CD4-positive, alpha-beta T cell treated with Interleukin-1 beta for 1 hour (primary cell): ENCODE measurements around the gene BGN.

Experiments
- DNase-seq, 2 donors: peaks; one replicate each; pipeline ENCODE4 v3.0.0-alpha.2; 2020 to 2022

BGN gene

DNA sequence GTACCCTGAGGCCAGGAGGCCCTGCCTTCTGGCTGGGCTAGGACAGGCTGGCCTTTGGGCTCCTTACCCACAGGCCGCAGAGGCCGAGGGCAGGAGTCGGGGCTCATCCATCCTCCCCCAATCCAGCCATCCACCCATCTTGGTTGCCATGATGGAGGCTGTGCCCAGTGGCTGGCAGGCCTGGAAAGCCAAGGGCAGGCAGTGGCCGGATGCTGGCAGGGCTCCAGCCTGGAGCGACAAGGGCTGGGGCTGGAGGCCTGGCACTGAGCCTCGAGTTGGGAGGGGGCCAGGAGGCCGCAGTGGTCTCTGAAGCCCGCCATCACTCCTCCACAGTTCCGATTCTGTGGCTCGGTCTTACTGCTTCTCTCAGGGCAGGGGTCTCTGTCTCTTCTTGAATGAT is 8.6 kb upstream of the BGN start:
- DNase-seq: no peak

DNA sequence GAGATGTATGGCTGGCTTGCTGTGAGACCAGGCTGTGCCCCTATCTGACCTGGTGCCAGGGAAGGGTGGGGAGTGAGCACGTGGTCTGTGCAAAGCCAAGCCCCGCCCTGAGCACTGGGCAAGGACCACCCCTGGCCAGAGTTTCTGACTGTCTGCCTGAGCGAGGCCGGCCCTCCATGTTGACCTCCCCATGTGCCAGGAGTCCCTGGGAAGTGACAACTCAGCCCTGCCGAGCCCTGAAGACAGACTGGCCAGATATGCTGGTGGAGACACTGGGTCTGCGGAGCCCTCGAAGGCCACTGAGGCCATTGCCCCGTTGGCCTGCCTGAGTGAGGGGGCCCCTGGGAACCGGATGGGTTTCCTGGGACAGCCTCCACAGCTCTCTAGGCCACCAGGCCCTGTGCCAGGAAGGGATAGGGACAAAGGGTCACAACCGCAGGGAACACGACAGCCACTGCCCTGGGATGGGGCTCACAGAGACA is 7.1 kb upstream of the BGN start:
- DNase-seq: no peak

DNA sequence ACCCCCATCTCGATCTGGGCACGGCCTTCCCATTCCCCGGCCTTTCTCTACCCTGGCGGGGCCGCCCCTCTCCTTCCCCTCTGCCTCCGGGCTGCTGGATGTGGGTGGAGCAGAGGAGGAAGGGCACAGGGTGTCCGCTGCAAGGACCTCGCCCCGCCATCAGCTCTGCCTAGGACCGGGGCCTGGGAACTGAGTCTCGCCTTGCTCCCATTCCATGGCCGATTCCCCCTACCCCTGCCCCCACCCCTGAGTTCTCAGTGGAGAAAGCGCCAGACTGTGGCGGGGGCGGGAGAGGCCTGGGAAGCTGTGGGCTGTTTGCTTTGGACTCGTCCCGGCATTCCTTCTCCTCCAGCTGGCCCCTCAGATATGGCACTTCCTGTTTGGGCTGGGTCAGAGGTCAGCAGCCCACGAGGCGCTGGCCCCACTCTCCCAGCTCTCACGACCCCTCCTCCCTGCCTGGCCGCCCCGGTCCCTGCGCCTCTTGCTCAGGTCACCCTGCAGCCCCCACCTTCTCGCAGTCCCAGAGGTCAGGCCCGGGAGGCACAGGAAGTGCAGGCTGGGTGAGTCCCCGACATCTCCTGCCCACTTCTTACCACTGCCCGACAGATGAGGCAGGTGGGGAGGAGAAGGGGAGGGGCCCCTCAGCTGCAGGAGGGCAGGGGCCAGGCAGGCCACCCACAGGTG is 6.4 kb upstream of the BGN start:
- DNase-seq: no peak

GRCh38 chrX:153490217-153490930 is 4.4 kb upstream of the BGN start:
- no peak for DNase-seq

DNA sequence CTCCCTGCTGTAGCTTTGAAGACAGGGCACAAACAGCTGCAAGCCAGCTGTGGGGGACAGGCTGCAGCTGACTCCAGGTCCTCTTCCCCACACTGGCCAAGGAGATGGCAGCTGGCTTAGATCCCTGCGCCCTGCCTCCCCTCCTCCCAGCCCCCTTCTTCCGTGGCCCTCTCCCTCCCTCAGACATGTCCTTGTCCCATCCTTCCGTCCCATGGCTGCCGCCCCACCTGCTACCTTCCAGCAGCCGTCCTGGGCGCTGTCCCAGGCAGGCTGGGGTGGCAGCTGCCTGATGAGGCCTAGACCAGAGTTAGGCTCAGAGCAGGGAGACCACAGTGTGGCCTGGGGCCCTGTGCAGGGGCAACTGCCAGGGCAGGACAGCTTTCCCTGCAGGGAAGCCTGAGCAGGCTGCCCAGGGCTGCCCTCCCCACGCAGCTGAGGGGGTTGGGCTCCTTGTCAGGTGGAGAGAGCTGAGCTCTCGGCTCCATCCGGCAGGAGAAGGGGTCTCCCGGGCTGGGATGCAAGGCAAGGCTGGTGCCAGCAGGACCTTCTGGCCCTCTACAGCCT is 3.3 kb upstream of the BGN start:
- no peak for DNase-seq

DNA sequence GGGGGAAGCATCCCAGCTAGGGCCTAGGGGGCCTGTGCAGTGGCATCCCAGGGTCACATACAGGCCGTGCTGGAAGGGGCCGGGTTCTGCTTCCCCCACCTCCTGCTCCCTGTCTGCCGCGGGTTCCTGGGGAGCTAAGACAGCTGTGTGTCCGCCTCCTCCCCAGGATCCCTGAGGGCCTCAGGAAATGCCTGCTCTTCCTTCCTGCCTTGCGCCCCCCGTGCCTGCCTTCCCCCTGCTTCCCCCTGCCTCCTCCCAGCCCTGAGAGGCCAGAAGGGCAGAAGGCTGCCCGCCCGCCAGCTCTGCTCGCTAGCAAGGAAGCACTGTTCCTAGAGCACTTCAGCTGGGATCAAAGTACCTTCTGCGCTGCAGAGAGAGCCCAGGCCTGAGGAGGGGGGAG is 2.9 kb upstream of the BGN start:
- DNase-seq: no peak

GRCh38 chrX:153492543-153492942 is 2.2 kb upstream of the BGN start:
- DNase-seq: no peak

DNA sequence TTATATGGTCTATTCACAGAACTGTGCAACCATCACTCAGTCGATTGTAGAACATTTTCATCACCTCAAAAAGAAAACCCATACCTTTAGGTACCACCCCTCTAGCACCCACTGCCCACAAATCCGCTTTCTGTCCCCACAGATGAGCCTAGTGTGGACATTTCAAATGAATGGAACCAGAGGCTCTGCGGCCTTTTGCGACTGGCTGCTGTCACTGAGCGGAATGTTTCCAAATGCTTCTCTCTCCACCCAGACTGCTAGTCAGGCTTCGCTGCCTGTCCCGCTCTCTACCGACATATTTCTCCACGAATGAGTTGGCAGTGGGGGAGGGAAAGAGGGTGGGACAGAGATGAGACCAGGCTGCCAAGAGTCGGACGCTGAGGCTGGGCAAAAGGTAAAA is 1.7 kb upstream of the BGN start:
- DNase-seq: no peak

DNA sequence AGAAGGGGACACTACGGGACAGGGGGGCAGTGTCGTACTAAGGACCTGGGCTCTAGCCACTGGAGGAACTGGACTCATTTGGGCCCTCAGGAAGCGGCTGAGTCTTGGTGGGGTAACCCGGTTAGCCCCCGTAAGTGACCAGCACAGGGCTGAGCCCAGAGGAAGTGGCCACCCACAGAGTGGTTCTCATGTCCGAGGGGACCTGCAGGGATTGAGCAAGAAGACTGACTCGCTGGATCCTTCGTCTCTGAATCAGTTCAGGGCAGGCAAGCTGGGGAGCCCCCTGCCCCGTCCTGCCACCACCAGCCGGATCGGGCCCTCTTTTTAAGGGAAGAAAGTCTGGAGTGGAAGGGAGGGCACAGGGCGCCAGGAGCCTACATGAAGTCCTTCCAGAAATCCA is 719 bp upstream of the BGN start:
- DNase-seq: no peak

DNA sequence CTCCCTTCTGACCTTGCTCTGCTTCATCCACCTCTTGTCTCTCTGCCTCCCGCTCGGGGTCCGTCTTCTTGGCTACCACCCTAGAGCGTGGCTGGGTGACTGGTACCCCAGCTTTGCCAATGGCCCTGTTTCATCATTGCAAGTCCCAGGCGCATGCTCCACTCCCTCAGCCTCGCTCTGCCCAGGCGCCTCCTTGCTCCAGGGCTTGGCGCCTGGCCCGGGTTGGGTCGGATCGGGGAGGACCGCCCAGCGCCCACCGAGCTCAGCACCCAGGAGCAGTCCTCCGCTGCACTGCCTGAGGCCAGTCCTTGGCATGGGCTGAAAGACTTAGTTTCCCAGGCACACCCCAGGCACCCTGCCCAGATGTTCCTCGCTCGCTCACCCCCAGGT is 577 bp downstream of the BGN start:
- DNase-seq: no peak

- no peak for DNase-seq
Observed at GRCh38 chrX:153495903-153496589, 1.3 kb downstream of the BGN start.

- DNase-seq: no peak
Observed at GRCh38 chrX:153496590-153496959, 1.8 kb downstream of the BGN start.

DNA sequence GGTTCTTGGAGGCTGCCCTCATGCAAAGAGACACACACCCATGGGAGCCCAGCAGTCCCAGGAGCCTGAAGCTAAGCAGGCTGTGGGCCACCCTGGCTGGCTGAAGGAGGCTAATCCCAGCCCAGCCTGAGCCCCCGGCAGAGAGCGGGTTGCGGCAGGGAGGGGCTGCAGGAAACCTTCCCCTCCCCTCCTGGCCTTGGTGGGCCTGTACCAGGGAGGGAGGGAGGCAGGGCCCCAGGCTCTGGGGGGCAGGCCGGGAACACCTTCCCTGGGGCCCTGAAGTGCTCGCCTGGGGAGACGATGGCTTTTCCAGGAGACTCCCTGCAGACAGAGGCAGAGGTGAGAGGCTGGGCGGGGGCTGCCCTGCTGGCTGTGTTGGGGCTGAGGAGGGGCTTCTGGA is 3.7 kb downstream of the BGN start:
- no peak for DNase-seq

DNA sequence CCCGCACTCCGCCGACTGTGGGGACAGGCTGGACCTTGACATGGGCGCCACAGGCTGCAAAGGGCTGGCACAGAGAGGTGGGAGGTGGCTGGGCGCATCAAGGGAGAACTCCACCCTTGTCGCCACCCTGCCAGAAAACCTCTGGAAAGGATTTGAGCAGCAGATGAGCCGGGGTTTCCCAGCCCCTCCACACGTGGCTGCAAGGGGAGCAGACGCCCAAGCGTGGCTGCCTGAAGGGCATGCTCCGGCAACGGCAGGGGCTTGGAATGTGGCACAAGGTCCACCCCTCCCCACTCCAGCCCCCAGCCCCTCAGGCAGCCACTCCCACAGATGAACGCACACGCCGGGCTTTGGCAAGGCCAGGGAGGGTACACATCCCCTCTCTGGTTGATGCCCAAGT is 4.6 kb downstream of the BGN start:
- DNase-seq: no peak

- no peak for DNase-seq
Observed at GRCh38 chrX:153499876-153500275, 5.1 kb downstream of the BGN start.

- DNase-seq: no peak
Observed at GRCh38 chrX:153500676-153501280, 6.0 kb downstream of the BGN start.

DNA sequence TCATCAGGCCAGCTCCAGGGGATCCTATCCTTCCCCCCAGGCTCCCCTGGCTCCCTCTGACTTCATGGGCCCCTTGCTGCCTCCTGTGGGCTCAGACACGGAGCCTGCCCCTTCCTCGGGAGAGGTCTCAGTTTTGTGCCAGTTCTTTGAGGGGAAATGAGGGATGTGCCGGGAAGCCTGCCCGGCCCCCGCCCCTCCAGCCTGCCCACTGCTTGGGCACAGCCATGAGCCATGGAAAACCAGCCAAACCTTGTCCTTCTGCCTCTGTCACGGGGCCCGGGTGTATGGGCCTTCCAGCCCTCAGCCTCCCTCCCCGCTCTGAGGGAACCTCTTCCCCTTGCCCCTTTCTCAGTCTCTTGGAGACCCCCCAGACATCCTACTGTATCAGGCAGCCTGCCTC is 6.8 kb downstream of the BGN start:
- no peak for DNase-seq

DNA sequence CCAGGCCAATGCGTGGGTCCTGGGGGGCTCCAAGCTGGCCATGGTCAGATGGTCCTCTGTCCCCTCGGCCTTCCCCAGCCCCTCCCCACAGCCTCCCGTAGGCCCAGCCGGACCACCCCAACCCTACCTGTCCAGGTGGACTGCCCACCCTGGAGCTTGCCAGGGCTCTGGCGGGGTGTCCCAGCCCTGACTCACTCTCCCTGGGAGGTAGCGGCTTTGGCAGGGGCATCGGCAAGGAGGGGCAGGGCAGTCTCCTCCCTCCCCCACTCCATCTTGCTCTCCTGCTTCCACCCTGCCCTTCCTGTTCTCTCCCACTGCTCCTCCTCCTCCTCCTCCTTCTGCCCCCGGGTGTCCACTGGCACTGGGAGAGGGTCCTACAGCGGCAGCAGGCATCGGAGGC is 7.4 kb downstream of the BGN start:
- no peak for DNase-seq

DNA sequence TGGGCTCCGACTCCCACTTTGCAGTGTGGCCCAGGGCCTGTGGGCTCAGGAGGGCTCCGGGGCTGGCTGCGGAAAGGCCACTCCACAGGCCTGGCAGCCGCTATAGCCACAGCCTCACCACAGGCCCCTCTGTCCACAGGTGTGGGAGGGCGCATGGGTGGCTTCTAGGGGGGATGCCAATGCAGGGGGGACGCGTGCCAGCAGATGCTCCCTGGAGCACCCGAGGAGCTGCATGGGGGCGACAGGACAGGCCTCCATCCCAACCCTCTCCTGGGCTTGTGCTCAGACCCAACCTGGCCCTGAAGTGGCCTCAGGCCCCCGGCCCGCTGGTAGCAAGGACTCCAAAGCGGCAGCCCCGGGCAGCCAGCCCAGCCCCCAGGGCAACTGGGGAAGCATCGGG is 8.0 kb downstream of the BGN start:
- no peak for DNase-seq

DNA sequence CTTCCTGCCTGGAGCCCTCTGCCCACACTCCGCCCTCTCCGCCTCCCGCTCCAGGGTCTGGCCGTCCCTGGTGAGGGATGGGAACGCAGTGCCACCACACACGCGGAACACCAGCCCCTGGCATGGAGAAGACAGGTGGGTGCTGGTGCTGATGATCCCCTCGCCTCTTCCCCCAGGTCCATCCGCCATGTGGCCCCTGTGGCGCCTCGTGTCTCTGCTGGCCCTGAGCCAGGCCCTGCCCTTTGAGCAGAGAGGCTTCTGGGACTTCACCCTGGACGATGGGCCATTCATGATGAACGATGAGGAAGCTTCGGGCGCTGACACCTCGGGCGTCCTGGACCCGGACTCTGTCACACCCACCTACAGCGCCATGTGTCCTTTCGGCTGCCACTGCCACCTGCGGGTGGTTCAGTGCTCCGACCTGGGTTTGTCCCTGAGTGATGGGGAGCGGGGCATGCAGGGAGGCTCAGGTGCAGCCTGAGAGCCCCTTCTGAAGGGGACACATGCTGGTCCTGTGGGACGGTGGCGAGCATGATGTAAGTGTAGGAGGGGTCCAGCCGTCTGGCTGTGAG is 9.8 kb downstream of the BGN start:
- DNase-seq: no peak

- DNase-seq: no peak
Observed at GRCh38 chrX:153505361-153505760, 10.6 kb downstream of the BGN start.

- peak; percentile 78 to 82 for DNase-seq
Observed at GRCh38 chrX:153507484-153508178, 12.9 kb downstream of the BGN start.

DNA sequence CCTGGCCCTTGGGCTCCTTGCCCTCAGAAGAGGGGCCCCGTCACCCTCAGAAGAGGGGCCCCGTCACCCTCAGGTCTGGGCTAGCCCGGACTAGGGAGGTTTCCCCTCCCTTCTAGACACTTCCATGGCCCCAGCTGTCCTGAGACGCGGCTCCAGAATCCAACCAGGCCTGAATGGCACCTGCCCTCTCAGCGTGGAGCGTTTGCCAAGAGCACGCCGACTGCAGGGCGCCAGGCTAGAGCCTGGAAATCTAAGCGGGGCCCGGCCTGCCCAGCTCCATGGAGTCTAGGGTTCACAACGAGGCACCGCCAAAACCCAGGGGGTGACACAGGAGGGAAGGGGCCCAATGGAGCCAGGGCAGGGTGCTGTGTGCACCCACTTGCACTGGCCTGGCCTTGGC is 14.8 kb downstream of the BGN start:
- DNase-seq: no peak
